Heart left ventricle (tissue), 13 donors: Measurements from ENCODE around the gene METTL17.

Experiments
- CTCF ChIP-seq, 12 donors: fragments of 200-600 bp; sonication (generic) in 4 of 12; IDR thresholded peaks; one replicate each; pipeline versions ENCODE4 v1.5.0 to v1.8.0; 2018 to 2022; ENCODE audit warnings: antibody characterized with exemption in 12 of 12, mild to moderate bottlenecking in 5 of 12
- POLR2A ChIP-seq, 2 donors: fragments of 450-650 bp; IDR thresholded peaks; one replicate each; pipeline ENCODE4 v1.6.1; 2017; ENCODE audit warnings: antibody characterized with exemption in 2 of 2, mild to moderate bottlenecking in 2 of 2, moderate library complexity in 2 of 2
- donor health status: ischemic (EF 13 %, LVEDD 7.1; RV severe dilation, severe dysfunction).
- donor health status: DM: no; HTN: yes; CAD: no.
- donor health status: DM: no; HTN: no; CAD: no.
- donor health status: ischemic (EF 25% LVEDD 6.9; RV normal size, moderate dysfunction).
- donor health status: ischemic (EF 25% LVEDD 5.7; RV mildly dilated, moderate dysfunction).
- donor health status: ischemic (EF 35%, LVEDD 5.7; RV mildly dilated, moderate dysfunction).
- donor health status: nonischemic (EF 11% LVEDD 7.7; RV severe dilation, severe dysfunction).
- donor health status: DM: yes; HTN: yes; CAD: no.
- donor health status: PGD.
- donor health status: ischemic (EF 29% LVEDD 5.4; RV normal size, mild dysfunction).
- donor health status: nonischemic (EF 23%, LVEDD 6.1; RV moderate dilation, normal function).

GRCh38 chr14:21043974-21044618 is 54.3 kb downstream of the METTL17 start:
- TF ChIP-seq CTCF (IDR thresholded peaks at IDR 0.05) (no peak), POLR2A (IDR thresholded peaks at IDR 0.05) (no peak)
